HCT116 (cell line): Measurements from ENCODE around the gene NDUFAF4.

Experiments used
- CEBPB ChIP-seq: IDR thresholded peaks from 2 replicates; pipeline ENCODE4 v1.6.1; 2012; ENCODE audit warnings: low read depth
- EZH2 ChIP-seq: fragments of 200-600 bp; sonication (generic); IDR thresholded peaks from 2 replicates; pipeline ENCODE4 v1.6.1; 2017; ENCODE audit warnings: antibody characterized with exemption, mixed run types

GRCh38 chr6:96844530-96844929 lies 53.2 kb downstream of the NDUFAF4 start:
- TF ChIP-seq EZH2 (no peak), CEBPB (no peak)
